GM23338 (cell line): ENCODE measurements around the gene ZNF687. TPM values are rescaled to one million over a fixed set of nuclear protein-coding genes. Genes with fewer than 3 reads are reported as not detected.

Source experiments
- ATAC-seq: fragments of 200-7000 bp; cut with Tn5 transposase; 3 replicates; pipeline ENCODE4 v1.9.1; 2020
- DNase-seq: peaks from one replicate; pipeline ENCODE4 v3.0.0-alpha.2; 2015; ENCODE audit warnings: low spot score
- H2AFZ ChIP-seq: fragments of 200-600 bp; sonication (generic); 2 replicates; pipeline ENCODE4 v1.8.0; 2016; ENCODE audit warnings: antibody characterized with exemption, mild to moderate bottlenecking, moderate library complexity
- H3F3A ChIP-seq: fragments of 200-600 bp; sonication (generic); replicated peaks from 2 replicates; pipeline ENCODE4 v1.8.0; 2017; ENCODE audit warnings: antibody characterized with exemption, mixed run types, low read depth
- H3K27ac ChIP-seq: fragments of 200-600 bp; sonication (generic); 2 replicates; pipeline ENCODE4 v1.6.1; 2016; ENCODE audit warnings: low read depth
- H3K27me3 ChIP-seq: fragments of 200-600 bp; sonication (generic); 2 replicates; pipeline ENCODE4 v1.8.0; 2016; ENCODE audit warnings: mild to moderate bottlenecking, mixed run types, moderate library complexity; ENCODE audit not compliant: insufficient read depth
- H3K36me3 ChIP-seq: fragments of 200-600 bp; sonication (generic); 2 replicates; pipeline ENCODE4 v1.8.0; 2016; ENCODE audit warnings: mild to moderate bottlenecking; ENCODE audit not compliant: insufficient read depth
- H3K4me1 ChIP-seq: fragments of 200-600 bp; sonication (generic); 2 replicates; pipeline ENCODE4 v1.8.0; 2016; ENCODE audit warnings: mild to moderate bottlenecking, moderate library complexity; ENCODE audit not compliant: insufficient read depth
- H3K4me2 ChIP-seq: fragments of 200-600 bp; sonication (generic); 2 replicates; pipeline ENCODE4 v1.7.1; 2017; ENCODE audit warnings: mixed run types
- H3K4me3 ChIP-seq: fragments of 200-600 bp; sonication (generic); 2 replicates; pipeline ENCODE4 v1.6.1; 2016; ENCODE audit warnings: mixed run types
- H3K79me2 ChIP-seq: fragments of 200-600 bp; sonication (generic); replicated peaks from 2 replicates; pipeline ENCODE4 v1.8.0; 2017; ENCODE audit warnings: mild to moderate bottlenecking; ENCODE audit not compliant: insufficient read depth
- H3K9me2 ChIP-seq: fragments of 200-600 bp; sonication (generic); 2 replicates; pipeline ENCODE4 v1.8.0; 2017; ENCODE audit not compliant: insufficient read depth
- H4K20me1 ChIP-seq: fragments of 200-600 bp; sonication (generic); replicated peaks from 2 replicates; pipeline ENCODE4 v1.8.0; 2017; ENCODE audit warnings: mild to moderate bottlenecking; ENCODE audit not compliant: insufficient read depth
- H3K27ac Mint-ChIP-seq: 2 replicates; pipeline ENCODE4 v1.8.0; 2020; ENCODE audit warnings: inconsistent platforms, mild to moderate bottlenecking, moderate library complexity, mixed read lengths
- H3K27me3 Mint-ChIP-seq: 3 replicates; pipeline ENCODE4 v1.8.0; 2022; ENCODE audit warnings: low read depth, mild to moderate bottlenecking, moderate library complexity, mixed read lengths, inconsistent platforms; ENCODE audit not compliant: insufficient read depth, poor library complexity
- H3K36me3 Mint-ChIP-seq: 3 replicates; pipeline ENCODE4 v1.8.0; 2021; ENCODE audit warnings: low read depth, mild to moderate bottlenecking, inconsistent platforms, moderate library complexity, mixed read lengths
- H3K4me1 Mint-ChIP-seq: 3 replicates; pipeline ENCODE4 v1.8.0; 2020; ENCODE audit warnings: mild to moderate bottlenecking, inconsistent platforms, mixed read lengths
- H3K4me3 Mint-ChIP-seq: 3 replicates; pipeline ENCODE4 v1.8.0; 2021; ENCODE audit warnings: moderate library complexity, mild to moderate bottlenecking, inconsistent platforms, mixed read lengths
- H3K9me3 Mint-ChIP-seq: 3 replicates; pipeline ENCODE4 v1.8.0; 2020; ENCODE audit warnings: moderate library complexity, mild to moderate bottlenecking, inconsistent platforms, mixed read lengths
- EZH2 ChIP-seq: fragments of 200-600 bp; sonication (generic); IDR thresholded peaks from one replicate; pipeline ENCODE4 v1.8.0; 2017; ENCODE audit warnings: antibody characterized with exemption, mild to moderate bottlenecking, low read depth; ENCODE audit not compliant: unreplicated experiment
- JUNB ChIP-seq: IDR thresholded peaks from one replicate; pipeline ENCODE4 v1.6.1; 2016; ENCODE audit warnings: antibody characterized with exemption; ENCODE audit not compliant: unreplicated experiment
- ZNF114 ChIP-seq: fragments of 250-450 bp; sonication (Bioruptor Pico); IDR thresholded peaks from 2 replicates; pipeline ENCODE4 v1.5.0; 2020; ENCODE audit warnings: mild to moderate bottlenecking, moderate library complexity
- ZNF331 ChIP-seq: fragments of 250-450 bp; sonication (Bioruptor Pico); IDR thresholded peaks from 2 replicates; pipeline ENCODE4 v1.5.0; 2020; ENCODE audit warnings: low read depth, mild to moderate bottlenecking, moderate library complexity
- polyA plus RNA-seq: library from polyadenylated mRNA; unstranded; fragments of >200 nt; fragmentation: Nextera tagmentation; extraction: Ambion mirVana; gene quantifications from 2 replicates; pipeline ENCODE4 v1.2.1, GENCODE V29; 2016
- total RNA-seq: library from RNA; depleted of rRNA; stranded (reverse); fragments of >200 nt; shearing (Covaris generic); gene quantifications from 2 replicates; pipeline ENCODE4 v1.2.3, GENCODE V29; 2014
- TF ChIP-seq, protein P1 (sequence below): fragments of 250-450 bp; sonication (Bioruptor Pico); IDR thresholded peaks from 2 replicates; pipeline ENCODE4 v1.5.0; 2020; ENCODE audit warnings: mild to moderate bottlenecking, moderate library complexity
- TF ChIP-seq, protein P2 (sequence below), 2 experiments: fragments of 200-600 bp in 1 of 2; sonication (generic) in 1 of 2; conservative IDR thresholded peaks; 2 replicates each; pipeline versions ENCODE4 v1.5.1 to v1.6.1; 2016 to 2017; ENCODE audit warnings: antibody characterized with exemption in 2 of 2, low read depth in 2 of 2, mild to moderate bottlenecking in 2 of 2, moderate library complexity in 1 of 2

ZNF687 gene
- total and polyA plus RNA-seq, 2 experiments from 2014 or later: 7.7 to 63.9 TPM

DNA sequence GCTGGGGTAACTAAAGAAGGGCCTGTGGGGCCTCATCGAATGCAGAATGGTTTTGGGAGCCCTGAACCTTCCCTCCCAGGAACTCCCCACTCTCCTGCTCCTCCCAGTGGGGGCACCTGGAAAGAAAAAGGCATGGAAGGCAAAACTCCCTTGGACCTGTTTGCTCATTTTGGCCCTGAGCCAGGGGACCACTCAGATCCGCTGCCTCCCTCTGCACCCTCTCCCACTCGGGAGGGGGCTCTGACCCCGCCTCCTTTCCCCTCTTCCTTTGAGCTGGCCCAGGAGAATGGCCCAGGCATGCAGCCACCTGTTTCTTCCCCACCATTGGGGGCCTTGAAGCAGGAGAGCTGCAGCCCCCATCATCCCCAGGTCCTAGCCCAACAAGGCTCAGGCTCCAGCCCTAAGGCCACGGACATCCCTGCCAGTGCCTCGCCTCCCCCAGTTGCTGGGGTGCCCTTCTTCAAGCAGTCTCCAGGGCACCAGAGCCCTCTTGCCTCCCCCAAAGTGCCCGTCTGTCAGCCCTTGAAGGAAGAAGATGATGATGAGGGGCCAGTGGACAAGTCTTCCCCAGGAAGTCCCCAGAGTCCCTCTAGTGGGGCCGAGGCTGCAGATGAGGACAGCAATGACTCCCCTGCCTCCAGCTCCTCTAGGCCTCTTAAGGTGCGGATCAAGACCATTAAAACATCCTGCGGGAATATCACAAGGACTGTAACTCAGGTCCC lies 4.7 kb downstream of the ZNF687 start:
- Mint-ChIP-seq H3K27me3 (peaks cover 23% of the 10 kb centered on the region), H3K36me3 (peaks cover 68% of the 10 kb centered on the region), H3K4me3 (no peak overlapping the region), H3K27ac (no peak overlapping the region), H3K4me1 (peaks cover 33% of the 10 kb centered on the region), H3K9me3 (no peaks in the 10 kb centered on the region)
- H4K20me1 ChIP-seq: peaks cover 12% of the 10 kb centered on the region; the same call in 1 of the 2 replicates
- no peak overlapping the region for H2AFZ ChIP-seq
- peaks cover 34% of the 10 kb centered on the region for H3K79me2 ChIP-seq
- H3F3A ChIP-seq: 0 out of 2 replicates have a peak, but pooled peaks cover 9% of the 10 kb centered on the region
- H3K27me3 ChIP-seq: no peaks in the 10 kb centered on the region
- no peak for DNase-seq
- H3K4me1 ChIP-seq: peaks cover 17% of the 10 kb centered on the region; the same call in 1 of the 2 replicates
- H3K27ac ChIP-seq: no peak overlapping the region
- H3K4me2 ChIP-seq: no peak overlapping the region
- H3K4me3 ChIP-seq: no peak overlapping the region
- TF ChIP-seq ZNF331 (CRISPR knock-in tag) (no peak), ZNF114 (no peak), EZH2 (no peak), JUNB (no peak)
- TF ChIP-seq, protein P1, sequence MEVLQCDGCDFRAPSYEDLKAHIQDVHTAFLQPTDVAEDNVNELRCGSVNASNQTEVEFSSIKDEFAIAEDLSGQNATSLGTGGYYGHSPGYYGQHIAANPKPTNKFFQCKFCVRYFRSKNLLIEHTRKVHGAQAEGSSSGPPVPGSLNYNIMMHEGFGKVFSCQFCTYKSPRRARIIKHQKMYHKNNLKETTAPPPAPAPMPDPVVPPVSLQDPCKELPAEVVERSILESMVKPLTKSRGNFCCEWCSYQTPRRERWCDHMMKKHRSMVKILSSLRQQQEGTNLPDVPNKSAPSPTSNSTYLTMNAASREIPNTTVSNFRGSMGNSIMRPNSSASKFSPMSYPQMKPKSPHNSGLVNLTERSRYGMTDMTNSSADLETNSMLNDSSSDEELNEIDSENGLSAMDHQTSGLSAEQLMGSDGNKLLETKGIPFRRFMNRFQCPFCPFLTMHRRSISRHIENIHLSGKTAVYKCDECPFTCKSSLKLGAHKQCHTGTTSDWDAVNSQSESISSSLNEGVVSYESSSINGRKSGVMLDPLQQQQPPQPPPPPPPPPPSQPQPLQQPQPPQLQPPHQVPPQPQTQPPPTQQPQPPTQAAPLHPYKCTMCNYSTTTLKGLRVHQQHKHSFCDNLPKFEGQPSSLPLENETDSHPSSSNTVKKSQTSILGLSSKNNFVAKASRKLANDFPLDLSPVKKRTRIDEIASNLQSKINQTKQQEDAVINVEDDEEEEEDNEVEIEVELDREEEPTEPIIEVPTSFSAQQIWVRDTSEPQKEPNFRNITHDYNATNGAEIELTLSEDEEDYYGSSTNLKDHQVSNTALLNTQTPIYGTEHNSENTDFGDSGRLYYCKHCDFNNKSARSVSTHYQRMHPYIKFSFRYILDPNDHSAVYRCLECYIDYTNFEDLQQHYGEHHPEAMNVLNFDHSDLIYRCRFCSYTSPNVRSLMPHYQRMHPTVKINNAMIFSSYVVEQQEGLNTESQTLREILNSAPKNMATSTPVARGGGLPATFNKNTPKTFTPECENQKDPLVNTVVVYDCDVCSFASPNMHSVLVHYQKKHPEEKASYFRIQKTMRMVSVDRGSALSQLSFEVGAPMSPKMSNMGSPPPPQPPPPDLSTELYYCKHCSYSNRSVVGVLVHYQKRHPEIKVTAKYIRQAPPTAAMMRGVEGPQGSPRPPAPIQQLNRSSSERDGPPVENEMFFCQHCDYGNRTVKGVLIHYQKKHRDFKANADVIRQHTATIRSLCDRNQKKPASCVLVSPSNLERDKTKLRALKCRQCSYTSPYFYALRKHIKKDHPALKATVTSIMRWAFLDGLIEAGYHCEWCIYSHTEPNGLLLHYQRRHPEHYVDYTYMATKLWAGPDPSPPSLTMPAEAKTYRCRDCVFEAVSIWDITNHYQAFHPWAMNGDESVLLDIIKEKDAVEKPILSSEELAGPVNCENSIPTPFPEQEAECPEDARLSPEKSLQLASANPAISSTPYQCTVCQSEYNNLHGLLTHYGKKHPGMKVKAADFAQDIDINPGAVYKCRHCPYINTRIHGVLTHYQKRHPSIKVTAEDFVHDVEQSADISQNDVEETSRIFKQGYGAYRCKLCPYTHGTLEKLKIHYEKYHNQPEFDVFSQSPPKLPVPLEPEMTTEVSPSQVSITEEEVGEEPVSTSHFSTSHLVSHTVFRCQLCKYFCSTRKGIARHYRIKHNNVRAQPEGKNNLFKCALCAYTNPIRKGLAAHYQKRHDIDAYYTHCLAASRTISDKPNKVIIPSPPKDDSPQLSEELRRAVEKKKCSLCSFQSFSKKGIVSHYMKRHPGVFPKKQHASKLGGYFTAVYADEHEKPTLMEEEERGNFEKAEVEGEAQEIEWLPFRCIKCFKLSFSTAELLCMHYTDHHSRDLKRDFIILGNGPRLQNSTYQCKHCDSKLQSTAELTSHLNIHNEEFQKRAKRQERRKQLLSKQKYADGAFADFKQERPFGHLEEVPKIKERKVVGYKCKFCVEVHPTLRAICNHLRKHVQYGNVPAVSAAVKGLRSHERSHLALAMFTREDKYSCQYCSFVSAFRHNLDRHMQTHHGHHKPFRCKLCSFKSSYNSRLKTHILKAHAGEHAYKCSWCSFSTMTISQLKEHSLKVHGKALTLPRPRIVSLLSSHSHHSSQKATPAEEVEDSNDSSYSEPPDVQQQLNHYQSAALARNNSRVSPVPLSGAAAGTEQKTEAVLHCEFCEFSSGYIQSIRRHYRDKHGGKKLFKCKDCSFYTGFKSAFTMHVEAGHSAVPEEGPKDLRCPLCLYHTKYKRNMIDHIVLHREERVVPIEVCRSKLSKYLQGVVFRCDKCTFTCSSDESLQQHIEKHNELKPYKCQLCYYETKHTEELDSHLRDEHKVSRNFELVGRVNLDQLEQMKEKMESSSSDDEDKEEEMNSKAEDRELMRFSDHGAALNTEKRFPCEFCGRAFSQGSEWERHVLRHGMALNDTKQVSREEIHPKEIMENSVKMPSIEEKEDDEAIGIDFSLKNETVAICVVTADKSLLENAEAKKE (CRISPR knock-in tag): no peak
- TF ChIP-seq, protein P2, sequence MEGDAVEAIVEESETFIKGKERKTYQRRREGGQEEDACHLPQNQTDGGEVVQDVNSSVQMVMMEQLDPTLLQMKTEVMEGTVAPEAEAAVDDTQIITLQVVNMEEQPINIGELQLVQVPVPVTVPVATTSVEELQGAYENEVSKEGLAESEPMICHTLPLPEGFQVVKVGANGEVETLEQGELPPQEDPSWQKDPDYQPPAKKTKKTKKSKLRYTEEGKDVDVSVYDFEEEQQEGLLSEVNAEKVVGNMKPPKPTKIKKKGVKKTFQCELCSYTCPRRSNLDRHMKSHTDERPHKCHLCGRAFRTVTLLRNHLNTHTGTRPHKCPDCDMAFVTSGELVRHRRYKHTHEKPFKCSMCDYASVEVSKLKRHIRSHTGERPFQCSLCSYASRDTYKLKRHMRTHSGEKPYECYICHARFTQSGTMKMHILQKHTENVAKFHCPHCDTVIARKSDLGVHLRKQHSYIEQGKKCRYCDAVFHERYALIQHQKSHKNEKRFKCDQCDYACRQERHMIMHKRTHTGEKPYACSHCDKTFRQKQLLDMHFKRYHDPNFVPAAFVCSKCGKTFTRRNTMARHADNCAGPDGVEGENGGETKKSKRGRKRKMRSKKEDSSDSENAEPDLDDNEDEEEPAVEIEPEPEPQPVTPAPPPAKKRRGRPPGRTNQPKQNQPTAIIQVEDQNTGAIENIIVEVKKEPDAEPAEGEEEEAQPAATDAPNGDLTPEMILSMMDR (conservative IDR thresholded peaks at IDR 0.05; ENCODE audit: low read depth in 2 of 2): no peak
- ATAC-seq: no peak
- no peaks in the 10 kb centered on the region for H3K9me2 ChIP-seq
- H3K36me3 ChIP-seq: peaks cover 13% of the 10 kb centered on the region; the same call in 1 of the 2 replicates
